SK-N-SH treated with all-trans-retinoic acid at 6 μM for 48 hours (cell line): Measurements from ENCODE around the gene GNA15.

Source experiments
- ARNTL ChIP-seq: fragments of 450-650 bp; formaldehyde crosslinking; IDR thresholded peaks from 2 replicates; pipeline ENCODE4 v1.5.0; 2020; ENCODE audit warnings: low read depth, mild to moderate bottlenecking, moderate library complexity, borderline replicate concordance
- RARB ChIP-seq: fragments of 250-450 bp; sonication (Bioruptor Pico); IDR thresholded peaks from 2 replicates; pipeline ENCODE4 v1.8.0; 2021; ENCODE audit warnings: mild to moderate bottlenecking, moderate library complexity
- ZC3H10 ChIP-seq: fragments of 250-450 bp; sonication (Bioruptor Pico); IDR thresholded peaks from 2 replicates; pipeline ENCODE4 v1.5.1; 2021; ENCODE audit warnings: mild to moderate bottlenecking, moderate library complexity
- ZFP3 ChIP-seq: fragments of 250-450 bp; sonication (Bioruptor Pico); IDR thresholded peaks from 2 replicates; pipeline ENCODE4 v1.5.0; 2020; ENCODE audit warnings: mild to moderate bottlenecking, moderate library complexity
- ZNF70 ChIP-seq: fragments of 450-650 bp; formaldehyde crosslinking; IDR thresholded peaks from 2 replicates; pipeline ENCODE4 v1.5.0; 2020; ENCODE audit warnings: mild to moderate bottlenecking, moderate library complexity
- TF ChIP-seq, protein P1 (sequence below): fragments of 250-450 bp; sonication (Bioruptor Pico); IDR thresholded peaks from 2 replicates; pipeline ENCODE4 v1.5.1; 2020; ENCODE audit warnings: low read depth, mild to moderate bottlenecking, moderate library complexity
- TF ChIP-seq, protein P2 (sequence below): fragments of 250-450 bp; sonication (Bioruptor Pico); IDR thresholded peaks from 2 replicates; pipeline ENCODE4 v1.8.0; 2021; ENCODE audit warnings: low read depth, mild to moderate bottlenecking, moderate library complexity, borderline replicate concordance
- TF ChIP-seq, protein P3 (sequence below): fragments of 250-450 bp; sonication (Bioruptor Pico); IDR thresholded peaks from 2 replicates; pipeline ENCODE4 v1.8.0; 2020; ENCODE audit warnings: mild to moderate bottlenecking, moderate library complexity, borderline replicate concordance

GRCh38 chr19:3188627-3189596 is 53.1 kb downstream of the GNA15 start:
- TF ChIP-seq, protein P1, sequence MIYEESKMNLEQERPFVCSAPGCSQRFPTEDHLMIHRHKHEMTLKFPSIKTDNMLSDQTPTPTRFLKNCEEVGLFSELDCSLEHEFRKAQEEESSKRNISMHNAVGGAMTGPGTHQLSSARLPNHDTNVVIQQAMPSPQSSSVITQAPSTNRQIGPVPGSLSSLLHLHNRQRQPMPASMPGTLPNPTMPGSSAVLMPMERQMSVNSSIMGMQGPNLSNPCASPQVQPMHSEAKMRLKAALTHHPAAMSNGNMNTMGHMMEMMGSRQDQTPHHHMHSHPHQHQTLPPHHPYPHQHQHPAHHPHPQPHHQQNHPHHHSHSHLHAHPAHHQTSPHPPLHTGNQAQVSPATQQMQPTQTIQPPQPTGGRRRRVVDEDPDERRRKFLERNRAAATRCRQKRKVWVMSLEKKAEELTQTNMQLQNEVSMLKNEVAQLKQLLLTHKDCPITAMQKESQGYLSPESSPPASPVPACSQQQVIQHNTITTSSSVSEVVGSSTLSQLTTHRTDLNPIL (CRISPR knock-in tag): no peak
- TF ChIP-seq, protein P2, sequence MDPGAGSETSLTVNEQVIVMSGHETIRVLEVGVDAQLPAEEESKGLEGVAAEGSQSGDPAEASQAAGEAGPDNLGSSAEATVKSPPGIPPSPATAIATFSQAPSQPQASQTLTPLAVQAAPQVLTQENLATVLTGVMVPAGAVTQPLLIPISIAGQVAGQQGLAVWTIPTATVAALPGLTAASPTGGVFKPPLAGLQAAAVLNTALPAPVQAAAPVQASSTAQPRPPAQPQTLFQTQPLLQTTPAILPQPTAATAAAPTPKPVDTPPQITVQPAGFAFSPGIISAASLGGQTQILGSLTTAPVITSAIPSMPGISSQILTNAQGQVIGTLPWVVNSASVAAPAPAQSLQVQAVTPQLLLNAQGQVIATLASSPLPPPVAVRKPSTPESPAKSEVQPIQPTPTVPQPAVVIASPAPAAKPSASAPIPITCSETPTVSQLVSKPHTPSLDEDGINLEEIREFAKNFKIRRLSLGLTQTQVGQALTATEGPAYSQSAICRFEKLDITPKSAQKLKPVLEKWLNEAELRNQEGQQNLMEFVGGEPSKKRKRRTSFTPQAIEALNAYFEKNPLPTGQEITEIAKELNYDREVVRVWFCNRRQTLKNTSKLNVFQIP (CRISPR knock-in tag): no peak
- no peak for TF ChIP-seq ZFP3 (CRISPR knock-in tag)
- TF ChIP-seq, protein P3, sequence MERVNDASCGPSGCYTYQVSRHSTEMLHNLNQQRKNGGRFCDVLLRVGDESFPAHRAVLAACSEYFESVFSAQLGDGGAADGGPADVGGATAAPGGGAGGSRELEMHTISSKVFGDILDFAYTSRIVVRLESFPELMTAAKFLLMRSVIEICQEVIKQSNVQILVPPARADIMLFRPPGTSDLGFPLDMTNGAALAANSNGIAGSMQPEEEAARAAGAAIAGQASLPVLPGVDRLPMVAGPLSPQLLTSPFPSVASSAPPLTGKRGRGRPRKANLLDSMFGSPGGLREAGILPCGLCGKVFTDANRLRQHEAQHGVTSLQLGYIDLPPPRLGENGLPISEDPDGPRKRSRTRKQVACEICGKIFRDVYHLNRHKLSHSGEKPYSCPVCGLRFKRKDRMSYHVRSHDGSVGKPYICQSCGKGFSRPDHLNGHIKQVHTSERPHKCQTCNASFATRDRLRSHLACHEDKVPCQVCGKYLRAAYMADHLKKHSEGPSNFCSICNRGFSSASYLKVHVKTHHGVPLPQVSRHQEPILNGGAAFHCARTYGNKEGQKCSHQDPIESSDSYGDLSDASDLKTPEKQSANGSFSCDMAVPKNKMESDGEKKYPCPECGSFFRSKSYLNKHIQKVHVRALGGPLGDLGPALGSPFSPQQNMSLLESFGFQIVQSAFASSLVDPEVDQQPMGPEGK (CRISPR knock-in tag): no peak
- TF ChIP-seq ZC3H10 (CRISPR knock-in tag): no peak
- TF ChIP-seq RARB: no peak
- no peak for TF ChIP-seq ARNTL (CRISPR knock-in tag)
- TF ChIP-seq ZNF70 (CRISPR knock-in tag): no peak
